ENCODE measurements around the gene HDAC11.
"Not testable (repeated sequence)": the region's sequence is repeated elsewhere in the genome, so short reads cannot be mapped to it uniquely, and the experiment has no call there.

Gene HDAC11

DNA sequence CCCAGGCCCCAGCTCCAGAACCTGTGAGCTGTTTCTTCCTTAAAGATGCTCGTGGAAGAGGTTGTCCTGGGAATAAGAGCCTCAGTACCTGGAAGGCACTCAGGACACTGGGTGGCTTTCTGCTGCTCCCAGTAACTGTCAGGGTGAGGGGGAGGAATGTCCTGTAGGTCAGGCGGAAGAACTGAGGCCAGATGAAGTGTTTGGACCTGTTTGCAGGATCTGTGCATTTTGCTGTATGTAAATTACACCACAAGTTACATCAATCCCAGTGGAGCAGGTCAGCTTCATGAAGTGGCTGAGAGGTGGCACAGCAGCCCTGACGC, 27.1 kb downstream of the HDAC11 start:
- DNase-seq = no peak

DNA sequence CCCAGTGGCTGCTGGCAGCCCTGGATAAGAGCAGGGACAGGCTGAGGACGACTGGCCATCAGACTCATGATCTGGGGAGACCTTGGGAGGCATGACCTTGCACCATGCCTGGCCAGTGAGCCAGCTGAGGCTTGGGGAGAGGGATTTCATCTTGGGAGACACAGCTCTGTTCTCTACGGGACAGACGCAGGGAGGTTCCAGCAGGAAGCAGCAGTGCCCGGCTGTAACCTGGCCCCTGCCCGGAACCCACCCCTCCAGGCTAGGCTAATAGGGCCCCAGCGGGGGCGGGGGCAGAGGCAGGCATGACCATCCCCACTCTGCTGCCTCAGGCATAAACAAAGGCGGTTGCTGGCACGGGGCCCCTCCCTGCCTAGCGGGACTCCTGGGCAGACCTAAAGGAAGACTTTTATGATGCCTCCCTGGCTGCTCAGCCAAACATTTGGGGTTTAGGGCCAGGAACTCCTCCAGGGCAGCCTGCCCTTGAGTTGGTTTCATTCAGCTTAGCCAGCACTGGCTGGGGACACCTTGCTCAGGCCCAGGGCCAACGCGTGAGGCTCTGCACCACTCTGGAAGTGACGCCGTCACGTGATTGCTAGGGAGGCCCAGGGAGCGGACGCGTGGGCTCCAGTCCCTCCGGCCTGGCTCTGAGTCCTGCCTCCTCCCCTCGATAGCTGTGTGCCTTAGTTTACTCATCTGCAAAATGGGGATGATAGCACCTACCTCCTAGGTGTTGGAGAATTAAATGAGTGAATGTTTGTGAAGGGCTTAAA, 27.6 kb downstream of the HDAC11 start:
- peak; percentile 53 for DNase-seq

DNA sequence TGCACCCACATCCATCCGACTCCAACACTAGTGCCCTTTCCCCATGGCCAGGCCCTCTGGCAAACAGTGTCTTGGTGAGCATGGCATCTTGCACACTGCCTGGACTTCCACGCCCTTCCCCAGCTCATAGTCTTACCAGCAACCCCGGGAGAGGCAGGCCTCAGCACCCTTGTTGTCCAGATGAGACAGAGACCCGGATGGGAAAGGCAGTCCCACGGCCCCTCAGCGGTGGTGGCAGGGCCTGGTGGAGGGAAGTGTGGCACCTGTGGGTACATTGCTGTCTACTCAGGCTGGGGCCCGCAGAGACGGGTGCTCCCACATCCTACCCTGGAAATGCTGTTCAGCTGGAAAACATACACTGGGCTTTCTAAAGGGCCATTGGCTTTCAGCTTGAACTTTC, 28.4 kb downstream of the HDAC11 start:
- DNase-seq = no peak

DNA sequence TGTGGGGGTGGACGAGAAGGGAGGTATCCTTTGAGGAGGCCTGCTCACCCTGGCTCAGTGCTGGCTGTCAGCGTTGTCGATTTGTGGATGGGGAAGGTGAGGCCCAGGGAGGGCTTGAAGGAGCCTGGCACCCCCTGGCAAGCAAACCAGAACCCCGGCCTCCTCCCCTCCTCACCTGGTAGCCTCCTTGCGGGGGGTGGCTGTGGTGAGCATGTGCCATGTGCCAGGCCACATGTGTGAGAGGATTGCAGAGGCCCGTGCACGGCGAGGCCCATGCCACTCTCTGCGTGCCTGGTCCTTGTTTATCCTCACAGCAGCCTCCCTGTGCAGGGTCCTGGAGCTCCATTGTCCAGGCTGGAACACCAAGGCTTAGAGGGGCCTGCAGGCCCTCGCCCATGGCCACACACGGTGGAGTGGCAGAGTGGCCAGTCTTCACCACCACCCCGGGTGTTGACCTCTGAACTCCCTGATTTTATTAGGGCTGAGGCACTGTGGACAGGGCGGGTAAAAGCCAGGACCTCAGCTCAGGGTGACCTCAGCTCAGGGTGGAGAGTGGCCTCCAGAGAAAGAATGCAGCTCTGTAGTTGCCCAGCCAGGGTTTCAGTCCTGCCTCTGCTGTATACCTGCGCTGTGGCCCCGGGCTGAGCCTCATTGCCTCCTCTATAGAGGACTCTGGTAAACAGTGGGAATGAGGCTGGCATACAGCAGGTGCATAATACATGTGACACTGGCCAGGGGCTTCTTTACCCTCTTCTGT, 29.1 kb downstream of the HDAC11 start:
- DNase-seq = no peak

DNA sequence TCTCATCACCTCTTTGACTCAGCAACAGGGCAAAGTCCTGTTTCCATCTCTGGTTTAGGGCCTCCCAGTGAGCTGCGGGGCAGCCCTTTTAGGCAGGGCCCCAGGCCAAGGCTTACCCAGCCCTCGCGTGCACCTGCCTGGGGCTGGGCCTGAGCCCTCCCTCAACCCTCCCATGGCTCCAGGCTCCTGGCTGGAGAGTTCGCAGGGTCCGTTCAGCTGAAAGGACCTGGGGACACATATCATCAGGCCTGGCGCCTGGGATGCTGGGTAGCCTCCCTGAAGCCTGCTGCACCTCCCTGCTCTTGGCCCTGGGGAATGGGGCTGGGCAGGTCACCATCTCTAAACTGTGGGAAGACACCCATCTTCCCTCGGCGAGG, 29.7 kb downstream of the HDAC11 start:
- DNase-seq = no peak

DNA sequence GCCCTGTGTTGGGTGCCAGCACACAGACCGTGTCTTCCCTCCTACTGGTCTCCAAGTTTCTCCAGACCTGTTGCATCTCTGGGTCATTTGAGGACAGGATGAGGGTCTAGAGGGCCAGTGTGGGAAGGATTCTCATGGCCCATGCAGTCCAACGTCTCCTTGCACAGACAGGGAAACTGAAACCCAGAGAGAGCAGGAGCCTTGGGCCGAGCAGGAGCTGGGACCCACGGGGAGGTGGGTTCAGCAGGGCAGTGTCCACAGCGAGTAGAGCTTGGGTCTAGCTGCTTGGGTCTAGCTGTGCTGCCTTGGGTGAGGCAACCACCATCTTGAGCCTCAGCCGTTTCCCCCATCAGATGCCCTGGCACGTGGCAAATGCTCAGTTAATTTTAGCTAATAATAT, 32.3 kb downstream of the HDAC11 start:
- no peak for DNase-seq

DNA sequence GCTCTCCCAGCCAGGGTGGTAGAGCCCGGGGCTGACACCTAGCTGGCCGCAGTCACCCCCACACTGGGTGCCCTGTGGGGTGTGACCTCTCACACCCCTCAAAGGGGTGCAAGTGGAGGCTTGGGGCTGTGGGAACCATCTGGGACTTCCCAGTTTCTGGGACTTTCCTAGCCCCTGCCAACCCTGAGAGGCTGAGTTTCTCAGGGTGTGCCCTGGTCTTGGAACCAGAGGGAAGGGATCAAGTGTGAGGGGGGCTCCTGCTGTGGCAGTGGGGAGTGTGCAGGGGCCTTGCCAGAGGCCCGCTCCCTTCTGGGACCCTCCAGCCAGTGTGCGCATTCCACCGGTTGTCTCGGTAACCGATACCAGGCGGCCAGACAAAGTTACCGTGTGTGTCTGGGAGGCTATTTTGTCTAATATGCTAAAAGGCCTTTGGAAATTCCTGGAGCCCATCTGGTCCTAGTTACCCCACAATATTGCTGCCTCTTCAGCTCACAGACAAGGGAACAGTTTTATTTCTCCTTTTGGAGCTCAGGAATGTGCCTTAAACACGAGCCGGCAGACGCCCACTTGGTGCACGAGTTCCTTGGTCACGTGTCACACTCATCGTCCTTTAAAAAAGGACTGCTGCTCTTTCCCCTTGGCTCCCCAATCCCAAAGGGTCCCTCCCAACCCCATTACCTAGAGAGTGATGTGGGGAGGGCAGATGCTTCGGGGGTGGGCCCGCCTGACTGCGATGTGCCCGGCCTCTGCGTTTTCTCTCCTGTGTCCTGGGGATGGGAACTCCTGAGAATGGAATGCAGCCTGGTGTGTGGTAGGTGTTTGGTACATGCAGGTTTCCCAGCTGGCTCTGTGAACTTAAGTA, 33.2 kb downstream of the HDAC11 start:
- DNase-seq = peak; percentile 45

DNA sequence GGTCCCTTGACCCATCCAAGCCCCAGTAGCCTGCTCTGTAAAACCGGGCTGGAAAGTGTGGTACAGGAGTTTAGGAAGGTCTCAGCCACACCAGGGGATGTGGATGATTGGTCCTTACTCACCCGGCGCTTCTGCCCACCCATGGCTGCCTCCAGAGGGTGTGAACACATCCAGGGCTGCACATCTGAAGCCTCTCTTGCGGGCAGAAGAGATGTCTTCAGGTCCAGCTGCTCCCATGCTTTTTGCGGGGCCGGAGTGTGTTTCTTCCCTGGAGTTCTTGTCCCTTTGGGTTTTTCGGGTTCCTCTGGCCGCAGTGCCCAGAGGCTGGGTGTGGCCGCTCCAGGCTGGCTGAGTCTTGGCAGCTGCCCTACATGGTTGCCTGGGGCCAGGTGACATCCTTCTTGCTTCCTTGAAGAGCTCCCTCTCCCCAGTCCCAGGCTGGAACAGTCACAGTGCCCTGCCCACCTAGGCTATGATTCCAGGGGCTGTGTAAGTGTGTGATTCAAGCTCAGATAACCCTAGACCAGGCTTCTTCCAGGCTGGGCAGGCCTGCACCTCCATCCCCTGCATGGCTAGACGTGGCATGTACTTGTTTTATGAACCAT, 33.9 kb downstream of the HDAC11 start:
- DNase-seq = no peak

DNA sequence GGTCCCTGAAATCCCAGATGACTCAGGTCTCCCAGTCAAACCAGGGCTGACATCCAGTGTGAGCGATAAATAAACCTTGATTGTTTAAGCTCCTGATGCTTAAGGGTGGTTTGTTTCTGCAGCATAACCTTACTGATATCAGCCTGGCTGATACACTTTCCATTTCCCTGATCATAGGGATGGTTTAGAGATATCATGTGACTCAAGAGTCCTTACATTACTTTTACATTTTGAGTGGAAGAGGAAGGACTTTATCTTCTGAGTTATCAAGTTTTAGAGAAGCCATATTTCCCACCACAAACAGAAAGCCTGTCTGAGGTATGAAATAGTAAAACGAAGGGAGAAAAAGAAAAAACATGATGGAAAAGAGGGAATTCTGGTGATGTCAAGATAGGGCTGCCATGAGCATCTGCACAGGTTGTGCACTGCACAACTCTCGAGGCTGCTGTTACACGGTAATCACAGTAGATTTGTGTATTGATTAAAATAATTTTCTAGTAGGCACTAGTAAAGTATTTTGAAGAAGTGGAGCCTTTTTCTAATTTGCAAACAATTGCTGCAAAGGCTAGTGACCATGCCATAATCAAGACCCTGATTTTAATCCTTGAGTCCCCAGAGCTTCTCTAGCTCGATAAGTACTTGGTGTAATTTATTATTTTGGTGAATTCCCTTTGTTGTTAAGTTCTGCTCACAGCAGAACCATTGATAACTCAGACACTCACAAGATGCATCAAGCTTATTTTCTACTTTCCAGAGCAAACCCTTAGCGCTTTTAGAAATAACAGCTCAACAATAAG, 34.7 kb downstream of the HDAC11 start:
- DNase-seq = no peak

DNA sequence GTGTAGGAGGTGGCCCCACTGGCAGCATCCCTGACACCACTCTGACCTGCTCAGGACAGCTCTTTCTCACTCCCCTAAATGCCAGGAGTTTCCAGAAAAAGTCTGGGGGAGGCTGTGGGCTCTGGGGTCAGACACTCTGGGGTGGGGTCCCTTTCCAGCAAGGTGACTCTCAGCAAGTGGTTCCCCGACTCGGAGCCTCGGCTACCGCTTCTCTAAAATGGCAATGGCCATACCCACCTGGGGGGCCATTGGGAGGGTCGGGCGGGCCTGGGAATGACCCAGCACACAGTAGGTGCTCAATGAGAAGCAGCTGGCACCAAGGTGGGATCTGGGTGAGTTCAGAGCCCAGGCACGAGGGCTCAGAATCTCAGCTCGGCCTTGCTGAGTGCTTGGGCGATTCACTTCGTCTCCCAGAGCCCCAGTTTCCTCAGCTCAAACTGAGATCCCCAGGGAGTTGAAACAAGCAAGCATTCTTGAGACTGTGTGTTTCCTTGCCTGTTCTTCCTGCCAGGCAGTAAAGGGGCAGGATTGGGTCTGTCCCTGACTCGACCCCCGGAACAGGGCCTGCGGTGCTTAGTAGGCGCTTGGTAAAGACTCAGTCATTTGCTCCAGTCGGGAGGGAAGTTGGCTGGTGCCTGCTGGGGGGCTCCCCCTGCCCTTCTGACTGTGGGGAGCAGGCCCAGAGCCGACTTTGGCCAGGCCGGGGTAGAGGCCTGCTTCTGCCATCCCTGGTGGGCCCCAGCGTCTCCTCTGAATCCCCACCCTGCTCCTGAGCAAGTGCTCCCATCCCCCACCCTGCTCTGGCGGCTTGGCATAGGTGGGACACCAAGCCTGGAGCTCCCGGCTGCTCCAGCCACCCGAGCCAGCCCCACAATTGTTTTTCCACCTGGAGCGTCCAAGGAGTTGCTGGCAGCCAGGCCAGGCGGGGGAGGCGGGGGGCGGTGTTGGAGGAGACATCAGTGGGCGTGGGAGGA, 36.0 kb downstream of the HDAC11 start:
- no peak for DNase-seq

DNA sequence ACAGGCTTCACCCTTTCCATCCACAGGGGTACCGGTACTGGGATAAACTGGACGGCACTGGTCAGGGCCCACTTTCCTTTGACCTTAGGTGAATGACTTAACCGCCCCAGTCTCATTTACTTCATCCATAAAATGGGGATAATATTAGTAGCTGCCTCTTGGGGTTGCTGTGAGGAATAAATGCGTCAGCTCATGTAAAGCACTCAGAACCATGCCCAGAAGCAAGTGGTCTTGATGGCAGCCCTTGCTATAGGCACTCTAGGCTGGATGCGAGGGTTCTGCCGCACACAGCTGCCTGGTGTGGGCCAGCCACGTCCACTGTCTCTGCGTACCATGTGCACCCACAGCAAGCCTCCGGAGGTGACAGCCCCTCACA, 36.6 kb downstream of the HDAC11 start:
- no peak for DNase-seq

DNA sequence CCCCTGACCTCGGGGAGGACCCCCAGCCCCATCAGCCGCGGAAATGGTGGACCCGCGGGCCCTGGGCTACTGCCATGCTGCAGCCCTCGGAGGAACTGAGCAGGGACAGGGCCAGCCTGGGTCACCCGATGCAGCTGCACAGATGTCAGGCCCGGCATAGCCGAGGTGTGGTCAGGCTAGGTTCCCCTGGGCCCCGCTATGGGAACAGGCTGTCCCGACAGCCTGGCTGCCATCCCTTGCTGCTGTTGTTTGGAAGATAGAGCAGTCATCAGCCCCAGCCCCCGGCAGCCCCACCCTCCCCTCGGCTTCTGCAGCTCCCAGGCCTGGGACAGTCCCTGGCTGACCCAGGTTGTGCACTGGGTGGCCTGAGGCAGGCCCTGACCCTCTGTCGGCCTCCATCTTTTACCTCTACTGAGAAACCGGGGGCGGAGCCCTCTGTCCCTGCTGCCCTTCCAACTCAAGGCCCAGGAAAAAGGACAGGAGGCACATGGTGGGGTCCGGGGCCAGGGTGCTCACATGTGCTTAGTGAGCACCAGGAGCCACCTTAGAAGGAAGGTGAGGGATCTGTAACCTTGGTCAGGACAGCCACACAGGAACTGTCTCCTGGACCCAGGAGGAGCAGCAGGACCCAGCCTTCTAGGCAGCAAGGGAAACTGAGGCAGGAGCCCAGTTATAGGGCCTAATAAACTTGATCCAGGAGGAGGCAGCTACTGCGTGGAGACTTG, 37.3 kb downstream of the HDAC11 start:
- no peak for DNase-seq

DNA sequence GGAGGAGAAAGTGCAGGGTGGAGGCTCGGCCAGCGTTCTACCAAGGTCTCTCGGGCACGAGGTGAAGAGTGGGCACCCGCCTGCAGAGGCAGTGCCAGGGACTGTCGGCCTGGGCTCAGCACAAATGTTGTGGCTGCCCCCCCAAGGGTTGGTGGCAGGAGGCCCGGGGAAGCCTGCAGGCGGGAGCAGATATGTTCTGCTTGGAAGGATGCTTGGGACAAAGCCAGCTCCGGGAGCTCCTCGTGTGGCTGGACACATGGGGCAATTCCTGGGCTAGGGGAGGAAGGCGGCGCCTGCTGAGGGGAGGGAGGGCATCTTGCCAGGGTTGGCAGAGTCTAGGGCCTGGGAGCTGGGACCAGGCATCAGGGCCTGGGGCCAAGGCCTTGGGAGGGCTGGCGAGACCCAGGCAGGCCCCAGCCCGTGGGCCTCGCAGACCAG, 38.4 kb downstream of the HDAC11 start:
- DNase-seq = no peak

DNA sequence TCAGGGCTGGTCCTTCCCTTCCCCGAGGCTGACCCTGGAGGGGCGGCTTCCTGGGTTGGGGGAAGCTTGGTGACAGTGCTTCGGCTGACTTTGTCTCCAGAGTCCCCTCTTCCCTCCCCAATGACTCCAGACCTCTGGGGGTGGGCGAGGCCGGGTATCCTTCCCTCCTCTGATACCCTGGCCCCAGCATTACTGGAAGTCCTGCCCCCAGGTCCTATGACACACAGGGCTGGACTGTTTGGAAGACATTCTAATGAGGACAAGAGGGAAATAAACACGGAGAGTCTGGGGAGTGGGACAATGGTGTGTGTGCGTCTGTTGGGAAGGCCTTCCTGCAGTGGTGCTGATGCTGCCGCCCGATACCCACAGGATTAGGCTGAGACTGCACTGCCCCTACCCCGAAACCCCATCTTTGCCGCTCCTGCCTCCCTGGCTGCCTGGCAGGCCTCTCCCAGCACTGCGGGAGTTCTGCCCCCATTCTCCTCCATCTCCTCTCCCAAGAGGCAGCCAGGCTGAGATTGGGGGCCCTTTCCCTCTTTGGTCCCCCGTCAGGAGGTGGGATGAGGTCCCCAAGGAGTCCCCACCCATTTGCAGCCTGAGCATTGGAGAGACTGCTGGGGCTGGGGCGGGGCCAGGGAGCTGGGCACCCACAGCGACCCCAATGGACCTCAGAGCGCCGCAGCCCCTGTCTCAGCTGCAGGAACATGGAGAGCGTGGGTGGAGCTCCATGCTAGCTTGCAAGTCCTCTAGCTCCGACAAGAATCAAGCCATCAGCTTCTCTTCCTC, 39.1 kb downstream of the HDAC11 start:
- DNase-seq = no peak

DNA sequence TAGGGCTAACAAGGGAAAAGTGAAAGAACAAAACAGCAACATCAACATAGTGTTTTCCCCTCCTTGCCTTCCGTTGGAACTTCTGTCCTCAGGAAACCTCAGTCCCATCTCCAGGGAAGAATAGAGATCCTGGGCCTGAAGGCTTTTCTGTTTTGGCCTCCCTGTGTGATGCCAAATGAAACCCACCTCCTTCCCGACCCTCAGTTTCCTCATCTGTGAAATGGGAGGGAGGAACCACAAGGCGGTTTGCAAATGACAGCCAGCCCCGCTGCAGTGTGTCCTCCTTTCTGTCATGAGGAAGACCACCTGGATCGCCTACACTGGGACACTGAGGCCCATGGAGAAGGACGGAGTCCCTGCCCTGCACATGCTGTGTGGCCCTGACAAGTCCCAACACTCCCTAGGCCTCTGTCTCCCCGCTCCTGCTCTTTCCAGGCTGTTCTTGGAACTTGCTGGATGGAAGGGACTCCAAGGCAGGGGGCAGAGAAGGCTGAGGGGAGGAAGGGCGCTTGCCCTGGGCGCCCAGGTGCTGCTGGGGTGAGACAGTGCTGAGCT, 40.3 kb downstream of the HDAC11 start:
- DNase-seq = no peak

DNA sequence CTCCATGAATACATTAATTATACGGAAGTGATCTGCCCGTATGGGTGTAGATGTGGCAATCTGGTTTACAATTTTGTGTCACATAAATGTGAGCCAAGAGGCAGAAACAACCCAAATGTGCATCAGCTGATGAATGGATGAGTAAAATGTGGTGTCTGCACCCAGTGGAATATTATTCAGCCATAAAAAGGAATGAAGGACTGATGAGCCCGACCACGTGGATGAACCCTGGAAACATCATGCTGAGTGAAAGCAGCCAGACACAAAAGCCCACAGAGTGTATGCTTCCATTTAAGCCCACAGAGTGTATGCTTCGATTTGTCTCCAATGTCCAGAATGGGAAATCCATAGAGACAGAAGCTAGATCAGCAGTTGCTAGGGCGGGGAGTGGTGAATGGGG, 41.2 kb downstream of the HDAC11 start:
- DNase-seq = no peak

DNA sequence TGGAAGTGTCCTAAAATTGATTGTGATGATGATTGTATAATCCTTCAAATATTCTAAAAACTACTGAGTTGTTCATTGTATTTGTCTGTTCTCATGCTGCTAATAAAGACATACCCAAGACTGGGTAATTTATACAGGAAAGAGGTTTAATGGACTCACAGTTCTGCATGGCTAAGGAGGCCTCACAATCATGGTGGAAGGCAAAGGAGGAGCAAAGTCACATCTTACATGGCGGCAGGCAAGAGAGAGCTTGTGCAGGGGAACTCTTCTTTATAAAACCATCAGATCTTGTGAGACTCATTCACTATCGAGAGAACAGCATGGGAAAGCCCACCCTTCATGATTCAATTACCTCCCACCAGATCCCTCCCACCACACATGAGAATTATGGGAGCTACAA, 41.6 kb downstream of the HDAC11 start:
- not testable (repeated sequence) for DNase-seq

DNA sequence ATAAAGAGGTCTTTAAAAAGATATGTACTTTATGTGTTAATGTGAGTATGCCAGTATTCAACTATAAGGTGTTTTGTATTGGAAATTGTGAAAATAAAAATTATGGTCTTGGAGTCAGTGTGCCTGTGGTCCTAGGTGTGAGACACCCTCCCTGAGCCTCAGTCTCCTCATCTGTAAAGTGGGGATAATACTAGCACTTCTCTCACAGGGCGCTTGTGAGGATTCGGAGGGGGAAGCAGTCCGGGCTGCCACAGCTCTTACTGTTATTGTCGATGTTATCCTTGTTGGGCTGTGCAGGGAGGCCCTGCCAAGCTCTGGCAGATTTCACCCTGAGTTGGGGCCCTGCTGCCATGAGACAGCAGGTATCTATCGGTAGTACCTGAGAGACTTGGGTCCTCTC, 42.1 kb downstream of the HDAC11 start:
- no peak for DNase-seq
